NCI-H2171 treated with DMSO at 0.1 percent for 48 hours (cell line): Measurements from ENCODE around the gene SNRNP48.

ENCODE experiments used
- DNase-seq: peaks from one replicate; lab custom pipeline; 2025; lab: John Stamatoyannopoulos, UW

The SNRNP48 gene

GRCh38 chr6:7589949-7590917 lies at the start of gene SNRNP48:
SNRNP48 (plus strand) TSS chr6:7590198; CDS start chr6:7590258, 60 bp downstream.
- DNase-seq: peak; percentile 93

GRCh38 chr6:7540595-7540994 lies 49.4 kb upstream of the SNRNP48 start:
- DNase-seq: peak; percentile 5

GRCh38 chr6:7541175-7542064 lies 48.6 kb upstream of the SNRNP48 start, which contains the start of gene DSP:
DSP (plus strand) TSS chr6:7541671; CDS start chr6:7541916, 245 bp downstream.
- peak; percentile 57 for DNase-seq

DNA sequence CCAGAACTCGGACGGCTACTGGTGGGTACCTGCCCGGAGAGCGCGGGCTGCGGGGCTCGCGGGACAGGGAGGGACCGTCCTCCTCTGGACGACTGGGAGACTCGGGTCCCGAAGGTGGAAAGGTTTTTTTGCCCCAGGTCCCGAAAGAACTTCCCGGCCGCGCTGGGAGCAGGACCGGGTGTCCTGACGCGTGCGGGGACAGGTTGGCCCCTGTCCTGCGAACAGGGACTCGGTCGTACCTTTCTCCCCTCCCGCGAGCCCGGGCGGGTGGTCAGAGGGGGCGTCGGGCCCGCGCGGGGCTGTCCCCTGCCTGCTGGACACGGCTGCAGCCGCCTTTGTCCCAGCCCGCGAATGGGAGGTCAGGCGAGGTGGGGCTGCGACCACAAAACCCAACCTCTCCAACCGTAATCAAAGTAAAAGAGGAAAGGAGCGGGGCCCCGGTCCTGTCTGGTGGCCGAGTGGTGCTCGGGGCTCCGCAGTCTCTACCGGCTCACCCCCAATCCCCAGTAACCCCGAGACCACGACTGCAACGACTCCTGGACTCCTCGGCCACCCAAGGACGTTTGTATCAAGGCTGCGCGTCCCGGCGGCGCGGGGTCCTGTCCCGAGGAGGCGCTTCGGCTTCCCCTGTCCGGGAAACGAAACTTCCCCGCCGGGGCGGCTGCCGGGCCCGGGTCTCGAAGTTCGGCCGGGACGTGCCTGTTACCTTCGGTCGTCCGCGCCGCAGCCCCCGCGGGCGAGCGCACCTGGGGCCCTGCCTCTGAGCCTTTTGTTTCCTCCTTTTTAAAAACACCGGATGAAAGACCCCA lies 47.7 kb upstream of the SNRNP48 start:
- DNase-seq: peak; percentile 47

DNA sequence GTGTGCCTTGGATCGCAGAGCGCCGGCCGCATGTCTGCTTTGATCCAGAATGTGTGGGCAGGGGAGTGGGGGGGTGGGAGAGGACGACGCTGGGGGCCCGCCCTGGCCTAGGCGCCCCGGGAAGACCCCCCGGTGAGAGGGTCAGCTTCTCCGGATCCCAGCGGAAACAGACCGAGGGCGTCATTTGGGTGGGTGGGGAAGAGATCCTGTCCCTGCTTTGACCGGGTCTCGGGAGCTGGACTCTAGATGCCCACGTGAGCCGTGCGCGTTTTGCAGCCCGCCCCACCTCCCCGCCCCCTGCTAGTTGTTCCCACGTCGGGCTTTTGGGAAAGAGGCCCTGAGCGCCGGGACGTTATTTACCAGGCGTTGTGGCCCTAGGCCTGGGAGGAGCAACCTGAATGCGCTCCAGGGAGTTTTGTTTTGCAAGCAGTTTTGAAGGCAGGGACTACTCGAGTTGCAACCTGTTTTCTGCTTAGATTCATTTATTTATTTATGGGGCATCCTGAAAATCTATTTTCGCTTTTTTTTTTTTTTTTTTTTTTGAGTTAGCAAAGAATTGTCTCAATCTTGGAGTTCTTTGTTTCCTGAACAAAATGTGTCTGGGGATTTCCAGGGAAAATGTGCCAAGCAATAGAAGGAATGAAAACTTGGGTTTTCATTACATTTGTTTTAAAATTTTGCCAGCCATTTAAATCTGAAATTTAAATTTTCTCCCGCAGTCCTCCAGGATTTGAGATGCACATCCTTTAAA lies 46.9 kb upstream of the SNRNP48 start:
- DNase-seq: peak; percentile 61

- DNase-seq: no peak
Measured at GRCh38 chr6:7543789-7544424, 46.1 kb upstream of the SNRNP48 start.

DNA sequence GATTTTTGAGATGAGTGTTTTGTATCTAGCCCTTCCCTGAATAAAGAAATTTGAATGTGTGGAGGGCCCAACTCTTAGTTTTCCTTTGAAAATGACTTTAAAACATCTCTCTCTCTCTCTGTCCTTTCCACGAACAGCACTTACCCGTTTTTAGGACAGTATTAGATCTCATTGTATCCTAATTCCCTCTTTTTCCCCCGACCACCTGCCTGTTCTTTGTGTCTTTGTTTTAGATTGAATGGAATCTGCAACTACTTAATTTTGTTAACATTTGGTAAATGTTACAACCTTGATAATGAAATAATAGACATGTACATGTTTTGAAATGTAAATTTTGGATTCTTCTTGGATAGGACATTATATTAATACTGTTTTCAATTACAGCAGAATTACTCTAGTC lies 45.4 kb upstream of the SNRNP48 start:
- no peak for DNase-seq

GRCh38 chr6:7545316-7546019 lies 44.5 kb upstream of the SNRNP48 start:
- no peak for DNase-seq

- DNase-seq: no peak
Measured at GRCh38 chr6:7546020-7546369, 44.0 kb upstream of the SNRNP48 start.

GRCh38 chr6:7546383-7546782 lies 43.6 kb upstream of the SNRNP48 start:
- no peak for DNase-seq

DNA sequence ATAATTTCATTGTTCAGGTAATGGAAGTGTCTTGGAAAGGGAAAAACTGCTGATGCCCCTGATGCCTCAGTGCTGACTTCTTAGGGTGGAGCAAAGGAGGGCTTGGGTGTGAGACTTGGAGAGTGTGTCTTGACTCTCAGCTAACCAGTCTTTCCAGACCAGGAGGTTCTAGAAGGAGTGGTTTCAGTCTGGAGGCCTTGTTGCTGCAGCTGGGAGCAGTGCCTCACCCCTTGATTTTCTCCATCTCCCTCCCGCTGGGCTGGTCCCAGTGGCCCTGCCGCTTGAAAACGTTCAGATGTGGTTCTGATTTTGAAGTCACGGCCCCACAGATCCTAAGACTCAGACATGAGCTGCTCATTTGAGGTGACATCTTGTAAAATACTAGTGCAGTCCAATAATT lies 43.1 kb upstream of the SNRNP48 start:
- DNase-seq: no peak

GRCh38 chr6:7547315-7547714 lies 42.7 kb upstream of the SNRNP48 start:
- no peak for DNase-seq

DNA sequence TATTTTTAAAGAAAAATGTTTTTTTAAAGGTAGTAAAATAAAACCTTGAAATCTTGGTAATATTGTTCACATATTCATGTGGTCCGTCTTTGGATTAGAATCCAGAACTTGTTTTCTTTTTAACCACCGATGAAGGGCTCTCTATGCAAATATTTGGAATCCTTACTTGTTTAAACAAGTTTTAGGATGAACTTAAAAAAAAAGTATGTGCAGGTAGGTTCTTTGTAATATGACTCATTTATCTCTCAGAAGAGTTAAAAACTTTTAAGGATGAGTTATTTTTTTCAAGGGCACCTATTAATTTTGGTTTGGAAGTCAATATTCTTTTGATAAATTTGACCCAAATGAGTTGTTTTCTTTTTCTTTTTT lies 39.6 kb upstream of the SNRNP48 start:
- DNase-seq: peak; percentile 60

DNA sequence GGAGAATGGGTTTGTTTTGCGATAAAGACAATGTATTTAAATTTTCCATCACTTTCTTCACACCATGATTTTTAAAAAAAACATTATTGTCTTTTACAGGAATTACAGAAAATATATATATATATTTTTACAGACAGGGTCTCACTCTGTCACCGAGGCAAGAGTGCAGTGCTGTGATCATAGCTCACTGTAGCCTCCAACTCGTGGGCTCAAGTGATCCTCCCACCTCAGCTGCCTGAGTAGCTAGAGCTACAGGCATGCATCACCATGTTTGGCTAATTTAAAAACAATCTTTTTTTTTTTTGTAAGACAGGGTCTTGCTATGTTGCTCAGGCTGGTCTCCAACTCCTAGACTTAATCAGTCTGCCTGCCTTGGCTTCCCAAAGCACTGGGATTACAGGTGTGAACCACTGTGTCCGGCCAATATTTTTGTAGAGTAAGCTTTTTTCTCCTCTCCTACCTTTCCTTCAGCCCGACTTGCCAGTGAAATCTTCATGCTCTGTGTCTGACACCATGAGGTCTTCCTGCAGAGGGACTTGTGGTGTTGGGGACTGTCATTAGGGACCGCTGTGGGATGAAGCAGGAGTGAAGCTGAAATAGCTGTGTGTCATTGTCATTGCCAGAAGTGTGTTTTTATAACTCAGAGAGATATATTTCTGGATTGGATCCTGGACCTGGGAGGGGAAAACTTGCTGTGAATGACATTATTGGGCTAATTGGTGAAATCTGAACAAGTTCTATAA lies 35.3 kb upstream of the SNRNP48 start:
- no peak for DNase-seq

- no peak for DNase-seq
Measured at GRCh38 chr6:7555671-7556070, 34.3 kb upstream of the SNRNP48 start.

DNA sequence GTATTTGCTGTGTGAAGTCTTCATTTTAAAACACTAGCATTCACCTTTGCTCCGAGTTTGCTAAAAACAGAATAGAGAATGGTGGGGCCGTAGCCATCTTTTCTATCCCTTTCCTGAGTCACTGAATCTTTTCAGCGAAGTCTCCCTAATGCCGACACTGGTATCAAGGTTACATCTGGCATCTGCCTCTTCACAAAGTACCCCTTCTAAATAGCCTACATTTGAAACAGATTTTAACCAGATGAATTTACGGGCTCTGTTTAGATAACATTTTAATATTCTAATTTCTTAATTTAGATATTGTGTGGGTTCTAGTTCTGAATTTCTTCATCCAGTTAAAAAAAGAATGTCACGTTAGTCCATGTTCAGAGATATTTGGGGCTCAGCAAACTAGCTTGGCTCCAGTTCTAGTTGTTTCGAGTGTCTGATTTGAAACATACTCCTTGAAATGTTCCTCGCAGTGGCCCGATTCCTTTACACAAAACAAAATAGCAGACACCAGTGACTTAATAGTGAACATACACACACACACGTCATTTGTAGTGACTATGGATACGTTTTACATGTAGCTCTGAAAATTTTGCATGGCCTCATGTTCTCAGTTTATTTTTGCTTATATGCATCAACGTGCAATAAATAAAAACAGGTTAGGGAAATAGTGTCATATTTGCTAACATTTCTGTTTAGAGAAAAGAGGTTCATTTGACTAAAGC lies 33.4 kb upstream of the SNRNP48 start:
- no peak for DNase-seq

DNA sequence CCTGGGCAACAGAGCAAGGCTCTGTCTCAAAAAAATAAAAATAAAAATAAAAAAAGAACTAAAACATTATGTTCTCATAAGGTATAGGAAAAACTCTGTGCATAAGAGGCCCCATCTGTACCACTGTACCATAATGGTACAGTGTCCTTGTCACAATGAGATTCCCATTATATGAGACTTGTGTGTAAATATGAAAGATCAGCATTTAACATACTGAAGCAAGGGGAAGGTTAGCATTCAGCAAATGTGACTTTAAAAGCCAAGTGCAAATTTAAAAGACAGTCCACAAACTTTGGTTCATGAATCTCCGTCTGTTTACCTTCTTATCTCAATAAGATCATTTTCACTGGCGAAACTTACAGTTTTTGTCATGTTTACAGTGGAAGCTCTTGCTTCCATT lies 32.3 kb upstream of the SNRNP48 start:
- no peak for DNase-seq

- no peak for DNase-seq
Measured at GRCh38 chr6:7558781-7559180, 31.2 kb upstream of the SNRNP48 start.

DNA sequence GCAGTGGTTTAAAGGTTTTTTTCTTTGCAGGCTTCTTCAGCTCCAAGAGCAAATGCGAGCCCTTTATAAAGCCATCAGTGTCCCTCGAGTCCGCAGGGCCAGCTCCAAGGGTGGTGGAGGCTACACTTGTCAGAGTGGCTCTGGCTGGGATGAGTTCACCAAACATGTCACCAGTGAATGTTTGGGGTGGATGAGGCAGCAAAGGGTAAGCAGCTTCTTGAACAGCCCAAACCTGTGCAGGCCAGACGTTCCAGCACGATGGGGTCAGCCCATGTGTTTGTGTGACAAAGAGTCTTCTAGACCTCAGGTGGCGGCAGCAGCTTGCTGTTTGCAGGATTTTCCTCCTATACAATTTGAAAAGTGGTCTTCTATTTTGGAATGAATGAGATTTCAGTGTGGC lies 30.8 kb upstream of the SNRNP48 start:
- DNase-seq: no peak
